ENCODE data around the gene MTMR3. TPM values are rescaled to one million over a fixed set of nuclear protein-coding genes. Genes with fewer than 3 reads are reported as not detected.

The MTMR3 gene
- total and polyA plus RNA-seq, 2 donors from 2014 or later = 9.6 to 56.2 TPM

DNA sequence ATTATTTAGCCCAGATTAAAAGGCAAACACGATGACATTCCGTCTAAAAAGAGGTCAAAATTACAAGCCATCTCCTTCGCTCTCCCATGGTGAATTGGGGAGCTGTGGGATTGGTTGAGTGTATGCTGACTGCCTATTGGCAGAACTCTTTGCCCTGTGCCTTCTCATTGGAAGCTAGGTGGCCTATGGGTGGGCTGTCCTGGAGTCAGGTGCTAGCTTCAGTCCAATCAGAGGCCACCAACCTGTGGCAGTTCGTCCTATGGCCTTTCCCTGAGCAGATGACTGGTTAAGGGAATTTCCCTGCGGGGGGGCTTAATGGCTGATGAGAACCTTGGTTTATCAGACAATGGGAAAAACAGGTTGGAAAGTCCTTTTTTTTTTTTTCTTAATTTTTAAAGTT, 3.2 kb upstream of the MTMR3 start:
- Histone ChIP-seq H3K36me3 (ENCODE audit: control insufficient read depth in 2 of 3, insufficient read depth in 3 of 3, low read length in 3 of 3) (no peaks in the 10 kb centered on the region), H3K9me3 (ENCODE audit: control insufficient read depth in 2 of 3, insufficient read depth in 1 of 3, low read length in 3 of 3) (no peaks in the 10 kb centered on the region), H3K27ac (ENCODE audit: low read depth in 2 of 2, low read length in 2 of 2) (no peak overlapping the region), H3K27me3 (ENCODE audit: control insufficient read depth, insufficient read depth, low read length) (no peaks in the 10 kb centered on the region), H3K4me3 (ENCODE audit: low read length in 3 of 3) (no peak overlapping the region), H3K4me1 (ENCODE audit: control insufficient read depth in 2 of 3, insufficient read depth in 2 of 3, low read depth in 1 of 3, low read length in 3 of 3) (no peaks in the 10 kb centered on the region), H3K9ac (ENCODE audit: low read length in 3 of 3) (no peak overlapping the region)
- no peak for FAIRE-seq
- DNase-seq = no peak
- intact Hi-C loops (cut with DNase I) = no loop called here
- TF ChIP-seq, protein P1, sequence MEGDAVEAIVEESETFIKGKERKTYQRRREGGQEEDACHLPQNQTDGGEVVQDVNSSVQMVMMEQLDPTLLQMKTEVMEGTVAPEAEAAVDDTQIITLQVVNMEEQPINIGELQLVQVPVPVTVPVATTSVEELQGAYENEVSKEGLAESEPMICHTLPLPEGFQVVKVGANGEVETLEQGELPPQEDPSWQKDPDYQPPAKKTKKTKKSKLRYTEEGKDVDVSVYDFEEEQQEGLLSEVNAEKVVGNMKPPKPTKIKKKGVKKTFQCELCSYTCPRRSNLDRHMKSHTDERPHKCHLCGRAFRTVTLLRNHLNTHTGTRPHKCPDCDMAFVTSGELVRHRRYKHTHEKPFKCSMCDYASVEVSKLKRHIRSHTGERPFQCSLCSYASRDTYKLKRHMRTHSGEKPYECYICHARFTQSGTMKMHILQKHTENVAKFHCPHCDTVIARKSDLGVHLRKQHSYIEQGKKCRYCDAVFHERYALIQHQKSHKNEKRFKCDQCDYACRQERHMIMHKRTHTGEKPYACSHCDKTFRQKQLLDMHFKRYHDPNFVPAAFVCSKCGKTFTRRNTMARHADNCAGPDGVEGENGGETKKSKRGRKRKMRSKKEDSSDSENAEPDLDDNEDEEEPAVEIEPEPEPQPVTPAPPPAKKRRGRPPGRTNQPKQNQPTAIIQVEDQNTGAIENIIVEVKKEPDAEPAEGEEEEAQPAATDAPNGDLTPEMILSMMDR (IDR thresholded peaks at IDR 0.05; ENCODE audit: borderline replicate concordance, extremely low read depth, insufficient read depth) = no peak

DNA sequence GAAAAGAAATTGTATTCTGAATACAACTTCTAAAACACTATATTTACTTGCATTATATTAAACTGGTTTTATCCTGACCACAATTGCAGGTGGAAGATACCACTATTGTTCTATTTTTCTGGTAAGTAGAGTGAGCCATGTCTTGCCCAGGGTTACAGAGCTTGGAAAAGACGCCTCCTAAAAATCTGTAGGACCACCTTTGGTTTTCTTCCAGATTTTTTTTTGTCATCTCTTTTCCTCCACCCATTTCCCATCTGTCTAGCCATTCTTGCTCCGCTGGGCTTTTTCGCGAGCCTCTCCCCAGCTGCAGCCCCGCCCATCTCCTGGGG, 294 bp upstream of the MTMR3 start:
- TF ChIP-seq, protein P1 (IDR thresholded peaks at IDR 0.05; ENCODE audit: borderline replicate concordance, extremely low read depth, insufficient read depth) = no peak
- intact Hi-C loops (cut with DNase I) = no loop called here
- H3K27me3 ChIP-seq (ENCODE audit: control insufficient read depth, insufficient read depth, low read length) = no peaks in the 10 kb centered on the region
- peak overlapping the region; percentile 28 to 44 (median 37) for H3K4me3 ChIP-seq (ENCODE audit: low read length in 3 of 3)
- H3K36me3 ChIP-seq (ENCODE audit: control insufficient read depth in 2 of 3, insufficient read depth in 3 of 3, low read length in 3 of 3) = no peaks in the 10 kb centered on the region
- H3K4me1 ChIP-seq (ENCODE audit: control insufficient read depth in 2 of 3, insufficient read depth in 2 of 3, low read depth in 1 of 3, low read length in 3 of 3) = peaks cover 0 to 11% (median 2%) of the 10 kb centered on the region in 3 donors
- no peak overlapping the region for H3K27ac ChIP-seq (ENCODE audit: low read depth in 2 of 2, low read length in 2 of 2)
- DNase-seq (no peak), FAIRE-seq (no peak)
- H3K9ac ChIP-seq (ENCODE audit: low read length in 3 of 3) = no peak overlapping the region
- H3K9me3 ChIP-seq (ENCODE audit: control insufficient read depth in 2 of 3, insufficient read depth in 1 of 3, low read length in 3 of 3) = no peaks in the 10 kb centered on the region

DNA sequence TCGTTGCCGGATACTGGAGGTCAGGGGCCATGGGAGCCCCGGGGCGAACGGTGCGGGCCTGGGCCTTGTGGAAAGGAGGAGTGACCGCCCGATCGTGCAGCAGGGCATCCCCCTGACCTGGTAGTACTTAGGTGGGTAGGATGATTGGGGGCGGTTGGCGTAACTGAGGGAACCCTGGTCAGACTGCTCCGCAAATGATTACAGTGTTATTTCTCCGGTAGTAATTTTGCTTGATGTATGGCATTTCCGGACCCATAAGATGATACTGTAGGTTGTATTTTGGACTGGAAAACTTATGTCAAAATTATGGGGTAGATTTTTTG, 762 bp downstream of the MTMR3 start:
- intact Hi-C loops (cut with DNase I) = no loop called here
- no peak for FAIRE-seq

DNA sequence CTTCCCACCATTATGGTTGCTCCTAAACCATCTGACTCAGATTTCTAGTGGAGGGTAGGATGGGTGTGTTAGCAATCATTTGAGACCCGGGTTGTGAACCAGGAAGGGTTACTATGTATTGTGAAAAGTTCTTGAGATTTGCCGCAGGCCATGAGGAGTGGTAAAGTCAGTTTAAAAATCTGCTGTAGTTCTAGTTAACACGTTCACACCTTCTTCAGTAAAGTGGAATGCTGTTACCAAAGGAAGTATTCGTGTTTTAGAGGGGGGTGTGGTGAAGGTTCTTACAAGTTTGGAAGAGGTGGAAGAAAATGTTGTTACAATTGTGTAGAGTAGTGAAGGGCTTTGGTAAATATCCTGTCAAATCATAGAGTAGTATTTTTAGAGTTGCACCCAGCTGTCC, 2.6 kb downstream of the MTMR3 start:
- Histone ChIP-seq H3K9me3 (ENCODE audit: control insufficient read depth in 2 of 3, insufficient read depth in 1 of 3, low read length in 3 of 3) (no peaks in the 10 kb centered on the region), H3K4me3 (ENCODE audit: low read length in 3 of 3) (no peak overlapping the region), H3K27me3 (ENCODE audit: control insufficient read depth, insufficient read depth, low read length) (no peaks in the 10 kb centered on the region), H3K4me1 (ENCODE audit: control insufficient read depth in 2 of 3, insufficient read depth in 2 of 3, low read depth in 1 of 3, low read length in 3 of 3) (peaks cover 0 to 11% (median 2%) of the 10 kb centered on the region in 3 donors), H3K27ac (ENCODE audit: low read depth in 2 of 2, low read length in 2 of 2) (no peak overlapping the region), H3K36me3 (ENCODE audit: control insufficient read depth in 2 of 3, insufficient read depth in 3 of 3, low read length in 3 of 3) (no peaks in the 10 kb centered on the region), H3K9ac (ENCODE audit: low read length in 3 of 3) (no peak overlapping the region)
- intact Hi-C loops (cut with DNase I) = no loop called here
- TF ChIP-seq, protein P1 (IDR thresholded peaks at IDR 0.05; ENCODE audit: borderline replicate concordance, extremely low read depth, insufficient read depth) = no peak
- FAIRE-seq = no peak
- DNase-seq = no peak

More for the DNA sequence above, 762 bp downstream of the MTMR3 start:
- H3K27ac ChIP-seq (ENCODE audit: low read depth in 2 of 2, low read length in 2 of 2) = peak overlapping the region; percentile 95 to 99
- no peaks in the 10 kb centered on the region for H3K36me3 ChIP-seq (ENCODE audit: control insufficient read depth in 2 of 3, insufficient read depth in 3 of 3, low read length in 3 of 3)
- DNase-seq = no peak
- peak overlapping the region; percentile 84 to 85 (median 84) for H3K4me3 ChIP-seq (ENCODE audit: low read length in 3 of 3)
- H3K9me3 ChIP-seq (ENCODE audit: control insufficient read depth in 2 of 3, insufficient read depth in 1 of 3, low read length in 3 of 3) = no peaks in the 10 kb centered on the region
- peak overlapping the region; percentile 70 to 80 (median 77) for H3K9ac ChIP-seq (ENCODE audit: low read length in 3 of 3)
- peaks cover 0 to 11% (median 2%) of the 10 kb centered on the region in 3 donors for H3K4me1 ChIP-seq (ENCODE audit: control insufficient read depth in 2 of 3, insufficient read depth in 2 of 3, low read depth in 1 of 3, low read length in 3 of 3)
- no peaks in the 10 kb centered on the region for H3K27me3 ChIP-seq (ENCODE audit: control insufficient read depth, insufficient read depth, low read length)
- TF ChIP-seq, protein P1 (IDR thresholded peaks at IDR 0.05; ENCODE audit: borderline replicate concordance, extremely low read depth, insufficient read depth) = no peak
